A549 (cell line): Measurements from ENCODE around the gene OCA2. TPM values are rescaled to one million over a fixed set of nuclear protein-coding genes. Genes with fewer than 3 reads are reported as not detected.
"Not testable (repeated sequence)": the region's sequence is repeated elsewhere in the genome, so short reads cannot be mapped to it uniquely, and the experiment has no call there.

Experiments used
- ATAC-seq, 2 experiments: fragments of 200-7000 bp in 1 of 2; fragments of >200 bp in 1 of 2; cut with Nextera tagmentation in 1 of 2; cut with Tn5 transposase in 1 of 2; 3 replicates each; pipeline versions ENCODE4 v1.8.0 to v1.9.1; 2018 to 2020; ENCODE audit warnings: mild to moderate bottlenecking in 1 of 2, moderate library complexity in 1 of 2
- CTCF ChIA-PET: fragments of 300-600 bp; sonication (Branson Sonifier 250); formaldehyde crosslinking; extraction: SDS; loops from one replicate; lab custom pipeline; 2021; ENCODE audit warnings: antibody characterized with exemption, inconsistent platforms; lab: Yijun Ruan, JAX
- POLR2A ChIA-PET: fragments of 350-600 bp; formaldehyde crosslinking; extraction: SDS; loops from one replicate; lab custom pipeline; 2021; ENCODE audit warnings: antibody characterized with exemption, inconsistent platforms; lab: Yijun Ruan, JAX
- DNase-seq, 2 experiments: peaks; one replicate each; pipeline versions ENCODE4 v3.0.0 to v3.0.0-alpha.2; 2011 to 2016; ENCODE audit warnings: low read depth in 1 of 2, low spot score in 1 of 2
- FAIRE-seq: peaks from 2 replicates; lab custom pipeline; 2011; peaks lifted over from hg19 to GRCh38; lab: Jason Lieb, UNC
- H3K27ac ChIP-seq, 2 experiments: fragments of >200 bp; sonication (Bioruptor Twin); formaldehyde crosslinking; 3 replicates each; pipeline ENCODE4 v1.5.1; 2016 to 2017
- H3K4me1 ChIP-seq: fragments of >200 bp; sonication (Bioruptor Twin); formaldehyde crosslinking; 3 replicates; pipeline ENCODE4 v1.6.1; 2016
- H3K4me2 ChIP-seq: fragments of >200 bp; sonication (Bioruptor Twin); formaldehyde crosslinking; 3 replicates; pipeline ENCODE4 v1.6.1; 2016
- H3K4me3 ChIP-seq: fragments of >200 bp; sonication (Bioruptor Twin); formaldehyde crosslinking; 3 replicates; pipeline ENCODE4 v1.5.1; 2016
- H3K9me3 ChIP-seq: fragments of >200 bp; sonication (Bioruptor Twin); formaldehyde crosslinking; 3 replicates; pipeline ENCODE4 v1.6.1; 2016
- ATOH8 ChIP-seq: fragments of 250-450 bp; sonication (Bioruptor Pico); IDR thresholded peaks from 2 replicates; pipeline ENCODE4 v1.5.0; 2020; ENCODE audit warnings: low read depth, mild to moderate bottlenecking, moderate library complexity
- CHD2 ChIP-seq: fragments of 150-350 bp; IDR thresholded peaks from 2 replicates; pipeline ENCODE4 v1.6.1; 2014; ENCODE audit warnings: low read length; ENCODE audit not compliant: partially characterized antibody
- CHD4 ChIP-seq: fragments of 200-600 bp; sonication (generic); IDR thresholded peaks from 2 replicates; pipeline ENCODE4 v1.6.1; 2016; ENCODE audit warnings: antibody characterized with exemption, mild to moderate bottlenecking, borderline replicate concordance
- E2F6 ChIP-seq: IDR thresholded peaks from 2 replicates; pipeline ENCODE4 v1.6.1; 2012; ENCODE audit warnings: low read depth, borderline replicate concordance
- EHF ChIP-seq: fragments of 250-450 bp; sonication (Bioruptor Pico); IDR thresholded peaks from 2 replicates; pipeline ENCODE4 v1.5.0; 2020; ENCODE audit warnings: mild to moderate bottlenecking
- EP300 ChIP-seq, 2 experiments: fragments of >200 bp; sonication (Bioruptor Twin); formaldehyde crosslinking; IDR thresholded peaks; 2 replicates in 1 of 2; 3 replicates in 1 of 2; pipeline ENCODE4 v1.6.1; 2016 to 2017
- FOSB ChIP-seq: fragments of 250-450 bp; sonication (Bioruptor Pico); IDR thresholded peaks from 2 replicates; pipeline ENCODE4 v1.5.0; 2020; ENCODE audit warnings: mild to moderate bottlenecking, moderate library complexity
- FOSL2 ChIP-seq, 2 experiments: fragments of 450-650 bp in 1 of 2; fragments of >200 bp in 1 of 2; sonication (Bioruptor Twin) in 1 of 2; formaldehyde crosslinking; IDR thresholded peaks; 2 replicates each; pipeline versions ENCODE4 v1.5.0 to v1.6.1; 2016 to 2020; ENCODE audit warnings: mild to moderate bottlenecking in 1 of 2, moderate library complexity in 1 of 2
- FOXS1 ChIP-seq: fragments of 250-450 bp; sonication (Bioruptor Pico); IDR thresholded peaks from 2 replicates; pipeline ENCODE4 v1.5.0; 2020; ENCODE audit warnings: mild to moderate bottlenecking, moderate library complexity
- HDAC2 ChIP-seq: fragments of 200-600 bp; sonication (generic); IDR thresholded peaks from 2 replicates; pipeline ENCODE4 v1.6.1; 2016
- HES2 ChIP-seq: fragments of >200 bp; sonication (Bioruptor Twin); formaldehyde crosslinking; IDR thresholded peaks from 2 replicates; pipeline ENCODE4 v1.6.1; 2016
- HOXB13 ChIP-seq: fragments of 250-450 bp; sonication (Bioruptor Pico); IDR thresholded peaks from 2 replicates; pipeline ENCODE4 v1.5.0; 2020; ENCODE audit warnings: low read depth, mild to moderate bottlenecking, moderate library complexity
- HOXB5 ChIP-seq: fragments of 250-450 bp; sonication (Bioruptor Pico); IDR thresholded peaks from 2 replicates; pipeline ENCODE4 v1.5.0; 2020; ENCODE audit warnings: mild to moderate bottlenecking, moderate library complexity
- JUNB ChIP-seq: fragments of >200 bp; sonication (Bioruptor Twin); formaldehyde crosslinking; IDR thresholded peaks from 2 replicates; pipeline ENCODE4 v1.6.1; 2016
- KDM5A ChIP-seq: fragments of 200-600 bp; sonication (generic); IDR thresholded peaks from 2 replicates; pipeline ENCODE4 v1.6.1; 2016; ENCODE audit warnings: antibody characterized with exemption, mild to moderate bottlenecking
- NPAS2 ChIP-seq: fragments of 250-450 bp; sonication (Bioruptor Pico); IDR thresholded peaks from 2 replicates; pipeline ENCODE4 v1.8.0; 2022; ENCODE audit warnings: mild to moderate bottlenecking, moderate library complexity, borderline replicate concordance
- POLR2A ChIP-seq: IDR thresholded peaks from 2 replicates; pipeline ENCODE4 v1.6.1; 2012; ENCODE audit warnings: mild to moderate bottlenecking, low read length
- POLR2AphosphoS2 ChIP-seq: conservative IDR thresholded peaks from 2 replicates; pipeline ENCODE4 v1.6.1; 2012; ENCODE audit warnings: low read length, improper control_type of control experiment, inconsistent platforms
- RAD21 ChIP-seq, 2 experiments: fragments of >200 bp in 1 of 2; sonication (Bioruptor Twin) in 1 of 2; formaldehyde crosslinking in 1 of 2; IDR thresholded peaks in 1 of 2; conservative IDR thresholded peaks in 1 of 2; 2 replicates in 1 of 2; 3 replicates in 1 of 2; pipeline ENCODE4 v1.6.1; 2012 to 2018; ENCODE audit warnings: inconsistent platforms in 1 of 2
- RCOR1 ChIP-seq: fragments of 150-350 bp; IDR thresholded peaks from 2 replicates; pipeline ENCODE4 v1.6.1; 2014; ENCODE audit warnings: antibody characterized with exemption, low read length, low read depth
- RNF2 ChIP-seq: fragments of 200-600 bp; sonication (generic); IDR thresholded peaks from 2 replicates; pipeline ENCODE4 v1.6.1; 2016; ENCODE audit warnings: low read depth, mild to moderate bottlenecking, antibody characterized with exemption, moderate library complexity, borderline replicate concordance
- SMC3 ChIP-seq: fragments of >200 bp; sonication (Bioruptor Twin); formaldehyde crosslinking; IDR thresholded peaks from 3 replicates; pipeline ENCODE4 v1.6.1; 2018; ENCODE audit warnings: inconsistent platforms
- SREBF2 ChIP-seq: fragments of 450-650 bp; IDR thresholded peaks from 2 replicates; pipeline ENCODE4 v1.6.1; 2014; ENCODE audit warnings: mild to moderate bottlenecking, moderate library complexity
- TFCP2L1 ChIP-seq: fragments of 250-450 bp; sonication (Bioruptor Pico); IDR thresholded peaks from 2 replicates; pipeline ENCODE4 v1.5.0; 2021; ENCODE audit warnings: mild to moderate bottlenecking
- TP53 ChIP-seq: fragments of 250-450 bp; sonication (Bioruptor Pico); IDR thresholded peaks from 2 replicates; pipeline ENCODE4 v1.5.0; 2021; ENCODE audit warnings: mild to moderate bottlenecking, moderate library complexity
- USF2 ChIP-seq: fragments of 450-650 bp; IDR thresholded peaks from 2 replicates; pipeline ENCODE4 v1.6.1; 2014; ENCODE audit warnings: antibody characterized with exemption
- ZNF302 ChIP-seq: fragments of 250-450 bp; sonication (Bioruptor Pico); IDR thresholded peaks from 2 replicates; pipeline ENCODE4 v1.9.0; 2021; ENCODE audit warnings: inconsistent platforms, mild to moderate bottlenecking, moderate library complexity
- WGBS: methylation state at CpG from one replicate; pipeline ENCODE4 v1.1.6; 2017; ENCODE audit errors: missing lambda C conversion rate; 5-methylcytosine and 5-hydroxymethylcytosine counted together
- polyA plus RNA-seq, 4 experiments: library from polyadenylated mRNA; depleted of rRNA in 3 of 4; stranded (reverse); fragments of >200 nt; fragmentation: RNase III in 1 of 4; extraction: RNeasy Plus Mini Kit Qiagen cat#74134 plus additional on column Dnase treatment in 1 of 4; gene quantifications; 2 replicates in 3 of 4; 3 replicates in 1 of 4; pipeline ENCODE4 v1.2.3, GENCODE V29; 2011 to 2017

The OCA2 gene
- polyA plus RNA-seq, 2 of the 4 experiments (the other 2 are of a cell fraction) = 0.17 to 0.25 TPM

- Histone ChIP-seq H3K4me2 (no peak overlapping the region), H3K4me1 (no peaks in the 10 kb centered on the region)
- no peak for FAIRE-seq
- CTCF ChIA-PET = interaction anchor here (1.7 kb wide), 1 partner anchor 8 kb away, joined by 6 read pairs; no protein-coding TSS in a partner anchor
- POLR2A ChIA-PET = no interaction called here
- no peak for TF ChIP-seq EHF (CRISPR knock-in tag)
- no peak for TF ChIP-seq ZNF302 (CRISPR knock-in tag)
- TF ChIP-seq KDM5A = no peak
- no peak for TF ChIP-seq TP53 (CRISPR knock-in tag)
- no peak for TF ChIP-seq RCOR1
- no peak for TF ChIP-seq SREBF2
- no peak for TF ChIP-seq FOSB (CRISPR knock-in tag)
- TF ChIP-seq FOSL2 (IDR thresholded peaks at IDR 0.05) = no peak
- TF ChIP-seq FOSL2 (CRISPR knock-in tag; IDR thresholded peaks at IDR 0.05) = no peak
- no peak for TF ChIP-seq USF2
- no peak for TF ChIP-seq HOXB13 (CRISPR knock-in tag)
- no peak for TF ChIP-seq NPAS2 (CRISPR knock-in tag)
- no peak for TF ChIP-seq SMC3
- no peak for TF ChIP-seq CHD2
- no peak for TF ChIP-seq JUNB
- TF ChIP-seq, all 56 proteins: peak for 0
- H3K9me3 ChIP-seq = 0 out of 3 replicates have a peak, but pooled peaks cover 6% of the 10 kb centered on the region
- DNase-seq (no peak), ATAC-seq (no peak)
- H3K4me3 ChIP-seq = no peak overlapping the region
- no peak overlapping the region for H3K27ac ChIP-seq
- 47% methylated on average over 7 of the region's 7 CpGs for WGBS
Observed at GRCh38 chr15:28013480-28013879, 85.6 kb downstream of the OCA2 start.

GRCh38 chr15:28012231-28012630 is 86.9 kb downstream of the OCA2 start:
- ATAC-seq (no peak), DNase-seq (no peak), FAIRE-seq (no peak)
- no peak overlapping the region for H3K4me3 ChIP-seq
- H3K4me2 ChIP-seq = no peak overlapping the region
- 42% methylated on average over 4 of the region's 4 CpGs for WGBS
- no peak for TF ChIP-seq EP300 (IDR thresholded peaks at IDR 0.05)
- TF ChIP-seq JUNB = no peak
- no peak for TF ChIP-seq TFCP2L1 (CRISPR knock-in tag)
- no peak for TF ChIP-seq HOXB5 (CRISPR knock-in tag)
- no peak for TF ChIP-seq HDAC2
- no peak for TF ChIP-seq CHD4
- no peak for TF ChIP-seq POLR2A
- TF ChIP-seq E2F6 = no peak
- TF ChIP-seq RAD21 (conservative IDR thresholded peaks at IDR 0.05 in 1 of 2, IDR thresholded peaks at IDR 0.05 in 1 of 2) = no peak
- TF ChIP-seq NPAS2 (CRISPR knock-in tag) = no peak
- no peak for TF ChIP-seq HOXB13 (CRISPR knock-in tag)
- no peak for TF ChIP-seq ATOH8 (CRISPR knock-in tag)
- TF ChIP-seq RNF2 = no peak
- no peak for TF ChIP-seq POLR2AphosphoS2
- TF ChIP-seq TP53 (CRISPR knock-in tag) = no peak
- TF ChIP-seq HES2 = no peak
- no peak for TF ChIP-seq FOXS1
- ChIA-PET POLR2A (no interaction called here), CTCF (interaction anchor here (0.6 to 1.7 kb wide), 4 partner anchors 9 to 1053 kb away, joined by 3 to 6 read pairs (median 4); no protein-coding TSS in a partner anchor)
- H3K4me1 ChIP-seq = no peaks in the 10 kb centered on the region
- no peak overlapping the region for H3K27ac ChIP-seq
- 0 out of 3 replicates have a peak, but pooled peaks cover 7% of the 10 kb centered on the region for H3K9me3 ChIP-seq

GRCh38 chr15:28008175-28008574 is 90.9 kb downstream of the OCA2 start:
- H3K4me2 ChIP-seq, DNase-seq, H3K4me3 ChIP-seq, ATAC-seq, H3K27ac ChIP-seq, H3K9me3 ChIP-seq, POLR2A ChIA-PET, H3K4me1 ChIP-seq: not testable (repeated sequence)
- 37% methylated on average over 2 of the region's 2 CpGs for WGBS
- peak; percentile 61 for FAIRE-seq
- CTCF ChIA-PET = interaction anchor here (0.7 kb wide), 1 partner anchor 13 kb away, joined by 3 read pairs; no protein-coding TSS in a partner anchor
